Endothelial cell of umbilical vein (primary cell): ENCODE data around the gene ERBIN. TPM values are rescaled to one million over a fixed set of nuclear protein-coding genes. Genes with fewer than 3 reads are reported as not detected.
"Not testable (repeated sequence)": the region's sequence is repeated elsewhere in the genome, so short reads cannot be mapped to it uniquely, and the experiment has no call there.

ENCODE experiments used
- BruUV-seq: library from RNA; stranded (reverse); fragments of 400-500 nt; replicated peaks from 2 replicates; lab custom pipeline; 2021; lab: Mats Ljungman, UMichigan
- CTCF ChIA-PET: fragments of 300-600, 350-600 bp; sonication (Branson Sonifier 250); formaldehyde crosslinking; loops from one replicate; lab custom pipeline; 2021; ENCODE audit warnings: antibody characterized with exemption, inconsistent platforms; lab: Charles Lee
- POLR2A ChIA-PET: fragments of 300-600, 350-600 bp; sonication (Branson Sonifier 250); formaldehyde crosslinking; loops from one replicate; lab custom pipeline; 2021; ENCODE audit warnings: antibody characterized with exemption, inconsistent platforms; lab: Charles Lee
- DNase-seq: peaks from one replicate; pipeline ENCODE4 v3.0.0-alpha.2; 2011; ENCODE audit warnings: low read depth, low spot score
- FAIRE-seq: peaks from 2 replicates; lab custom pipeline; 2011; peaks lifted over from hg19 to GRCh38; lab: Jason Lieb, UNC
- H2AFZ ChIP-seq: 2 replicates; pipeline ENCODE4 v1.6.0; 2012; ENCODE audit warnings: low read depth, low read length, control low read depth, inconsistent platforms
- H3K27ac ChIP-seq: 2 replicates; pipeline ENCODE4 v1.5.1; 2011; ENCODE audit warnings: low read depth, mild to moderate bottlenecking, control low read depth, low read length, moderate library complexity; ENCODE audit not compliant: insufficient read depth
- H3K27me3 ChIP-seq, 2 experiments: 2 replicates each; pipeline versions ENCODE4 v1.6.0 to v1.6.1; 2011; ENCODE audit warnings: low read length in 2 of 2, mixed read lengths in 1 of 2; ENCODE audit not compliant: control insufficient read depth in 2 of 2, insufficient read depth in 2 of 2
- H3K36me3 ChIP-seq, 2 experiments: 2 replicates in 1 of 2; 3 replicates in 1 of 2; pipeline ENCODE4 v1.5.1; 2011; ENCODE audit warnings: low read length in 2 of 2, mild to moderate bottlenecking in 1 of 2, moderate library complexity in 1 of 2; ENCODE audit not compliant: control insufficient read depth in 2 of 2, insufficient read depth in 2 of 2; ENCODE audit errors: extremely low read depth in 1 of 2
- H3K4me1 ChIP-seq: 3 replicates; pipeline ENCODE4 v1.5.1; 2011; ENCODE audit warnings: mild to moderate bottlenecking, low read length; ENCODE audit not compliant: control insufficient read depth, insufficient read depth; ENCODE audit errors: extremely low read depth
- H3K4me2 ChIP-seq: 2 replicates; pipeline ENCODE4 v1.6.1; 2011; ENCODE audit warnings: low read length, control low read depth, mixed read lengths; ENCODE audit not compliant: insufficient read depth
- H3K4me3 ChIP-seq, 3 experiments: fragments of 200-600 bp in 1 of 3; sonication (generic), shearing (Covaris generic) in 1 of 3; replicated peaks in 1 of 3; 2 replicates each; pipeline ENCODE4 v1.5.1; 2011 to 2016; ENCODE audit warnings: control low read depth in 3 of 3, low read length in 3 of 3, mild to moderate bottlenecking in 2 of 3, inconsistent platforms in 1 of 3, low read depth in 1 of 3, moderate library complexity in 1 of 3; ENCODE audit not compliant: insufficient read depth in 1 of 3
- H3K79me2 ChIP-seq: 2 replicates; pipeline ENCODE4 v1.6.0; 2012; ENCODE audit warnings: low read length, inconsistent platforms; ENCODE audit not compliant: control insufficient read depth, insufficient read depth
- H3K9ac ChIP-seq: replicated peaks from 2 replicates; pipeline ENCODE3; 2011; ENCODE audit warnings: low read length, control low read depth; ENCODE audit not compliant: insufficient read depth; ENCODE audit errors: extremely low read depth
- H3K9me1 ChIP-seq: replicated peaks from 3 replicates; pipeline ENCODE4 v1.6.0; 2011; ENCODE audit warnings: mild to moderate bottlenecking, low read length; ENCODE audit not compliant: control insufficient read depth, insufficient read depth; ENCODE audit errors: extremely low read depth
- H3K9me3 ChIP-seq: replicated peaks from 2 replicates; pipeline ENCODE4 v1.5.1; 2012; ENCODE audit warnings: low read length, inconsistent platforms; ENCODE audit not compliant: control insufficient read depth, insufficient read depth
- H4K20me1 ChIP-seq: replicated peaks from 2 replicates; pipeline ENCODE3; 2011; ENCODE audit warnings: mild to moderate bottlenecking, low read length; ENCODE audit not compliant: control insufficient read depth, insufficient read depth; ENCODE audit errors: extremely low read depth
- EZH2 ChIP-seq: IDR thresholded peaks from 2 replicates; pipeline ENCODE4 v1.6.1; 2012; ENCODE audit warnings: borderline replicate concordance, low read depth, mild to moderate bottlenecking, moderate library complexity, low read length, inconsistent platforms; ENCODE audit not compliant: severe bottlenecking
- FOS ChIP-seq: IDR thresholded peaks from 2 replicates; pipeline ENCODE4 v1.6.1; 2011; ENCODE audit warnings: mild to moderate bottlenecking, low read length, moderate library complexity, borderline replicate concordance; ENCODE audit not compliant: insufficient read depth
- GATA2 ChIP-seq: IDR thresholded peaks from 2 replicates; pipeline ENCODE4 v1.7.0; 2011; ENCODE audit warnings: low read depth, mild to moderate bottlenecking, moderate library complexity, mixed read lengths, low read length; ENCODE audit not compliant: insufficient read length, insufficient read depth
- JUN ChIP-seq: IDR thresholded peaks from 2 replicates; pipeline ENCODE4 v1.6.1; 2011; ENCODE audit warnings: borderline replicate concordance, low read depth; ENCODE audit not compliant: insufficient read length, insufficient read depth
- MAX ChIP-seq: IDR thresholded peaks from 2 replicates; pipeline ENCODE4 v1.6.1; 2011; ENCODE audit not compliant: insufficient read depth, insufficient read length
- MYC ChIP-seq: IDR thresholded peaks from one replicate; pipeline ENCODE4 v1.6.1; 2011; ENCODE audit warnings: mild to moderate bottlenecking, low read depth, low read length
- POLR2A ChIP-seq: IDR thresholded peaks from 2 replicates; pipeline ENCODE4 v1.6.1; 2012; ENCODE audit warnings: low read depth, mild to moderate bottlenecking, control low read depth, low read length
- POLR2AphosphoS5 ChIP-seq: IDR thresholded peaks from 2 replicates; pipeline ENCODE4 v1.6.1; 2012; ENCODE audit warnings: low read depth, mild to moderate bottlenecking, control low read depth, low read length, moderate library complexity; ENCODE audit not compliant: insufficient read depth
- dilution Hi-C: fragments of 300-500 bp; cut with MboI; formaldehyde crosslinking; loops from one replicate; pipeline ENCODE4 v1.15.0; 2019; ENCODE audit warnings: low sequenced_read_pairs; ENCODE audit not compliant: extremely low pct_ligation_motif_present
- intact Hi-C: fragments of 100-400 bp; cut with micrococcal nuclease; formaldehyde crosslinking; loops from one replicate; pipeline ENCODE4 v1.10.0; 2022
- polyA plus RNA-seq, 4 experiments: library from polyadenylated mRNA; depleted of rRNA in 3 of 4; stranded (reverse) in 3 of 4; unstranded in 1 of 4; fragments of >200 nt; gene quantifications; 2 replicates each; pipeline versions ENCODE4 v1.2.1 to v1.2.3, GENCODE V29; 2011 to 2012; ENCODE audit warnings: missing spikeins in 1 of 4
- total RNA-seq: library from RNA; stranded (reverse); gene quantifications from 2 replicates; pipeline ENCODE4 v1.2.3, GENCODE V29; 2021
- TF ChIP-seq, protein P1 (sequence below), 2 donors: IDR thresholded peaks; 1 replicate in 1 of 2; 2 replicates in 1 of 2; pipeline ENCODE4 v1.5.1; 2011; ENCODE audit warnings: low read length in 2 of 2, mild to moderate bottlenecking in 2 of 2, moderate library complexity in 2 of 2, control low read depth in 1 of 2, inconsistent platforms in 1 of 2, low read depth in 1 of 2; ENCODE audit not compliant: insufficient read depth in 1 of 2; ENCODE audit errors: extremely low read depth in 1 of 2

The ERBIN gene
- total and polyA plus RNA-seq, 2 donors (not counting 3 experiments of a cell fraction or from before 2014, with no cell fraction given): 8.1 to 55.6 TPM

- H3K79me2 ChIP-seq, H3K4me1 ChIP-seq, BruUV-seq, H3K27me3 ChIP-seq, H3K9me1 ChIP-seq, H3K36me3 ChIP-seq, H2AFZ ChIP-seq, H3K9ac ChIP-seq, intact Hi-C loops, dilution Hi-C loops, CTCF ChIA-PET, H4K20me1 ChIP-seq, H3K27ac ChIP-seq, H3K9me3 ChIP-seq, H3K4me2 ChIP-seq, POLR2A ChIA-PET, DNase-seq, FAIRE-seq, H3K4me3 ChIP-seq: not testable (repeated sequence)
Measured at GRCh38 chr5:65915661-65916060, 10.7 kb upstream of the ERBIN start.

GRCh38 chr5:65916066-65916465 is 10.3 kb upstream of the ERBIN start:
- Histone ChIP-seq H3K9me3 (no peaks in the 10 kb centered on the region), H3K36me3 (no peaks in the 10 kb centered on the region), H3K9ac (no peak overlapping the region), H3K27me3 (no peaks in the 10 kb centered on the region), H4K20me1 (no peaks in the 10 kb centered on the region), H3K4me3 (no peak overlapping the region), H2AFZ (no peak overlapping the region), H3K27ac (no peak overlapping the region), H3K4me2 (no peak overlapping the region), H3K4me1 (no peaks in the 10 kb centered on the region), H3K9me1 (no peaks in the 10 kb centered on the region), H3K79me2 (no peaks in the 10 kb centered on the region)
- intact Hi-C loops: no loop called here
- no TSS peak for BruUV-seq
- DNase-seq (no peak), FAIRE-seq (no peak)
- dilution Hi-C loops: no loop called here
- CTCF ChIA-PET: no interaction called here
- TF ChIP-seq JUN (no peak), MYC (no peak), FOS (no peak), MAX (no peak), EZH2 (no peak), POLR2A (no peak), GATA2 (no peak), POLR2AphosphoS5 (no peak)
- TF ChIP-seq, protein P1, sequence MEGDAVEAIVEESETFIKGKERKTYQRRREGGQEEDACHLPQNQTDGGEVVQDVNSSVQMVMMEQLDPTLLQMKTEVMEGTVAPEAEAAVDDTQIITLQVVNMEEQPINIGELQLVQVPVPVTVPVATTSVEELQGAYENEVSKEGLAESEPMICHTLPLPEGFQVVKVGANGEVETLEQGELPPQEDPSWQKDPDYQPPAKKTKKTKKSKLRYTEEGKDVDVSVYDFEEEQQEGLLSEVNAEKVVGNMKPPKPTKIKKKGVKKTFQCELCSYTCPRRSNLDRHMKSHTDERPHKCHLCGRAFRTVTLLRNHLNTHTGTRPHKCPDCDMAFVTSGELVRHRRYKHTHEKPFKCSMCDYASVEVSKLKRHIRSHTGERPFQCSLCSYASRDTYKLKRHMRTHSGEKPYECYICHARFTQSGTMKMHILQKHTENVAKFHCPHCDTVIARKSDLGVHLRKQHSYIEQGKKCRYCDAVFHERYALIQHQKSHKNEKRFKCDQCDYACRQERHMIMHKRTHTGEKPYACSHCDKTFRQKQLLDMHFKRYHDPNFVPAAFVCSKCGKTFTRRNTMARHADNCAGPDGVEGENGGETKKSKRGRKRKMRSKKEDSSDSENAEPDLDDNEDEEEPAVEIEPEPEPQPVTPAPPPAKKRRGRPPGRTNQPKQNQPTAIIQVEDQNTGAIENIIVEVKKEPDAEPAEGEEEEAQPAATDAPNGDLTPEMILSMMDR (IDR thresholded peaks at IDR 0.05; ENCODE audit: extremely low read depth in 1 of 2, insufficient read depth in 1 of 2, low read depth in 1 of 2, low read length in 2 of 2): no peak
- POLR2A ChIA-PET: no interaction called here
